Measurements from ENCODE around the gene LGR6.
"Not testable (repeated sequence)": the region's sequence is repeated elsewhere in the genome, so short reads cannot be mapped to it uniquely, and the experiment has no call there.

The LGR6 gene

GRCh38 chr1:202176949-202177927, 16.4 kb upstream of the LGR6 start:
- no peak for DNase-seq (ENCODE audit: low read depth in 2 of 2)

DNA sequence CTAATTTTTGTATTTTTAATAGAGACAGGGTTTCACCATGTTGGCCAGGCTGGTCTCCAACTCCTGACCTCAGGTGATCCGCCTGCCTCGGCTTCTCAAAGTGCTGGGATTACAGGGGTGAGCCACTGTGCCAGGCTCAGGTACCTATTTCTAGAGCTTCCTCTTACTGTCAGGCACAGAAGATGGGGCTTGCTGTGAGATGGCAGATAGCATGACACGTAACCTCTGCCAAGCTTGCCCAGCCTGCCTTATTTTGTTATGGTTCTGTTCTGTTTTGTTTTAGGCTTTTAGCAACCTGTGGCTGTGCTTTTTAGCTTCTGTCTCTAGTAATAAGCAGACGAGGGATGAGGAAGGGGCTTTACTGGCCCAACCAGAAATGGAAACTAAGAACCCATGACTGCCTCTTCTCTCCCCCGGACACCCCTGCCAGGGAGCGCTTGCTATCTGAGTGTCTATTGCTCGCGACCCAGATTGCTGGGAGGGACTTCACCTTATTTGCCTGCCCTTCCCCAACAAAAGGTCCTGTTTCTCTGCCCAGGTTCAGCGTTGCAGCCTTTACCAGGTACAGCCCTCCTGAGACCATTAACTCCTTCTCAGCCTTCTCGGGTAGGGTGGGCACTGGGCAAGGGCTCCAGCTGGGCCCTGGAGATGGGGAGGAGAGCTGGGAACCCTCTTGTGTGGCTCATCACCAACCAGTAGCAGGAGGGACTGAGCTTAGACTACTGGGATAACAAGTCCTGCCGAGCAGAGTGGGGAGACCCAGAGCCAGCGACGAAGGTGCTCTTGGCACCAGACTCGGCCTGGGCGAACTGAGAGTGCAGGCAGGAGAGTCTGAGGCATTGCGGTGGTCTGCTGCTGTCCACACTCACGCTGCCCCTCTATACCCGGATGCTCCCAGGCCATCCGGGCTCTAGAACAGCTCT, 13.5 kb upstream of the LGR6 start:
- DNase-seq (ENCODE audit: low read depth in 2 of 2) = no peak

GRCh38 chr1:202180751-202181139, 12.9 kb upstream of the LGR6 start:
- not testable (repeated sequence) for DNase-seq (ENCODE audit: low read depth in 2 of 2)

DNA sequence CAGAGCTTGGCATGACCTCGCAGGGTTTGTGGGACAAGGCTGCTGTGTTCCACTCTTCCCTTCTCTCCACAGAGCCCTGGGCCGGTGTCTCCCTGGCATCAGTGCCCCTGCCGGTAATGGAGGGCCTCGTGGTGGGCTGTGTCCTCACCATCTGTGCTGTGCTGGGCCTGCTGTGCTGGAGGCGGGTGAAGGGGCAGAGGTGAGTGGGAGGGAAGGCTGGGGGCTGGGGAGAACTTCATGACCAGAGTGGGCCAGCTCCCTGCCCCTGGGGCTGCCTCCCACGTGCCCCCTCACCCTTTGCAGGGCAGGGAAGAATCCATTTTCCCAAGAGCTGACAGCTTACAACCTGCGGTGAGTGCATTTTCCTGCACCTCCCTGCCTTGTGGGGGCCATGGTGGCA, 12.0 kb upstream of the LGR6 start:
- DNase-seq (ENCODE audit: low read depth in 2 of 2) = no peak

- DNase-seq (ENCODE audit: low read depth in 2 of 2) = no peak
These were observed 11.3 kb upstream of the LGR6 start for GRCh38 chr1:202182040-202182877.

DNA sequence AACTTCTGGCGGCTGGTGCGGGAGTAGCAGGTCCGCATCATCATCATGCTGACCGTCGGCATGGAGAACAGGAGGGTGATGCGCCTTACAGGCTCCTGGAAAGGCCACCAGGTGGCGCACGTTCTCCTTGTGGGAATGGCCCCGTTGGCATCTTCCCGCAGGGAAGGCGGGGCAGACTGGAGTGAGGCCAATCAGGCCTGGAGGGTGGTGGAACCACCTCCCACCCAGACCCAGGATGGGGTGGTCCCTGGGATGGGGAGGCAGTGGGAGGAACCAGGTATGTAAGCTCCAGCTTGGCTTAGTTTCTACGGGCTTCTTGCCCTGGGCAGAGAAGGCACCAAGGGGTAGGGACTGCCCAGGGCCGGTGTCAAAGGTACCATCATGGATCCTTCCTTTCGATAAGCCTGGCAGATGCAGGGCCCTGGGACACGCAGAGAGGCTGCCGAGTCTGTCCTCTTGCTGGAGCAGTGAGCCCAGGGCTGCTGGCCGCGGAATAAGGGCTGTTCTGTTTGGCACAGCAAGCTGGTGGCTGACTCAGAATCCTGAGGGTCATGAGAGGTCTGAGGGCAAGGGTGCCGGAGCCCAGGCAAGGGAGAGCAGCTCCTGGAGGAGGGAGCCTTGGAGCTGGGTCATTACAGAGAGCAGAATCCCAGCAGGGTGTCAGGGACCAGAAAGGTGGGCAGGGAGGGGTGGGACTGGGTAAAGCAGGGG, 8.7 kb upstream of the LGR6 start:
- DNase-seq (ENCODE audit: low read depth in 2 of 2) = peak; percentile 38 to 48

DNA sequence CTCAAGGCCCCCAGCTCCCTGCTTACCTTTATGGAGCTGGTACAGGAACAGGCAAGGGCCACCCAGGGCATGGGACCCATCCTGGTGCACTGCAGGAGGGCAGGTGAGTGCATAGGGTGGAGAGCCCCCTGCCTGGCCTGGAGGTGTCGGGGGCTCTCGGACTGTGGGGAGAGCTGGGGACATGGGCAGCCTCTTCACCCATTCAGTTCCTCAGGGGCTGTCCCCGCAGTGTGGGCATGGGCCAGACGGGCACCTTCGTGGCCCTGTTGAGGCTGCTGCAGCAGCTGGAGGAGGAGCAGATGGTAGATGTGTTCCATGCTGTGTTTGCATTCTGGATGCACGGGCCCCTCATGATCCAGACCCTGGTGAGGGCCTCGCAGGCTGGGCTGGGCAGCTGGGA, 7.3 kb upstream of the LGR6 start:
- DNase-seq (ENCODE audit: low read depth in 2 of 2) = no peak

GRCh38 chr1:202187041-202187671, 6.4 kb upstream of the LGR6 start:
- DNase-seq (ENCODE audit: low read depth in 2 of 2) = no peak

GRCh38 chr1:202187697-202188407, 5.7 kb upstream of the LGR6 start:
- DNase-seq (ENCODE audit: low read depth in 2 of 2) = no peak

- DNase-seq (ENCODE audit: low read depth in 2 of 2) = peak; percentile 53 to 59
These were observed 4.4 kb upstream of the LGR6 start for GRCh38 chr1:202189001-202189790.

DNA sequence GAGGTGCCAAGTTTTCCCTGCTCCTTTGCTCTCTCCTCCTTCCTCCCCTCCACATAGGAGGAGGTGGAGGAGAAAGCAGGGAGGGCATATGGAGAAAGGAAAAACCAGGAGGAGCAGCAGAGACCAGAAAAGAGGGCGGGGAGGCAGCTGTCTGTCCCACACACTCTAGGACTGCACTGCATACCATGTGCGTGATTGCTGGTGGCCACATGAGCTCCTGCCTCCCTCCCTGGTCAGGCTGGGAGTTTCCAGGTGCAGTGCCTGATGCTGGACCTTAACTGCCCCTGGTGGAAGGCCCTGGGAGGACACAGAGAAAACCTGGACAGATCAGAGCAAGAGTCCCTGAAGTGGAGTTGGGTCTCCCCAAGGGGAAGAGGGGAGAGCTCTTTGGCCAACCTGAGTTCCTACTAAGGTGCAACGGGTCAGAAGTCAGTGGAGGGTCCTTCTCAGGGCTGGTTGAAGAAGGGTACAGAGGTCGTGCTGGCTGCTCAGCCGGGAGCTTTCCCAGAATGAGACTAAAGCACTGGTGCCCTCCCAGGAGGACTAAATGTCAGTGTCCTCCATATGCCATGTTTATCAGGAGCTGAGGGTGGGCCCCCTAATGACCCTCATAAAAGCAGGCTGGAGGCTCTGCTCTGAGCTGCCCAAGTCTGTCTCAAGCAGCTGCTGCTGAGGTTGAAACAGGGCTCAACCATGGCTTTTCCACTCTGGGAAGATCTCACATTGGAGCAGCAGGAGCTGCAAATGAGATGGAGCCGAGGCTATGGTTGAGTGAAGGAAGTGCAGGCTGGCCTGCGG, 3.5 kb upstream of the LGR6 start:
- no peak for DNase-seq (ENCODE audit: low read depth in 2 of 2)

- DNase-seq (ENCODE audit: low read depth in 2 of 2) = not testable (repeated sequence)
These were observed 2.2 kb upstream of the LGR6 start for GRCh38 chr1:202191391-202191790.

GRCh38 chr1:202192770-202193613, 607 bp upstream of the LGR6 start:
- DNase-seq (ENCODE audit: low read depth in 2 of 2) = peak in 1 of 2 donors; percentile 37

DNA sequence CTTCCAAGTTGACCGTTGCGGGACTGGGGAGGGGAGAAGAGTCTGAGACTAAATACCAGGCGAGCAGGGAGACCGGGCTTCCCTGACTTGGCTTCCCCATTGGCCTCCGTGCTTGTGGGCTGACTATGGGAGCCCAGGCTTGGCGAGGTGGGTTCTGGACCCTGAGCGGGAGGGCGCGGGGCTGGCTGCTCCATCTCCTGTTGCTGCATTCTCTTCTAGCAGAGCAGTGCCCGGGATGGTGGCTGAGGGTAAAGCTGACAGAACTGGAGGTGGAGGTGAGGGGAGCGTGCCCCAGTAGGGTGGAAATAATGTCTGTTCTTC, 689 bp downstream of the LGR6 start:
- no peak for DNase-seq (ENCODE audit: low read depth in 2 of 2)

DNA sequence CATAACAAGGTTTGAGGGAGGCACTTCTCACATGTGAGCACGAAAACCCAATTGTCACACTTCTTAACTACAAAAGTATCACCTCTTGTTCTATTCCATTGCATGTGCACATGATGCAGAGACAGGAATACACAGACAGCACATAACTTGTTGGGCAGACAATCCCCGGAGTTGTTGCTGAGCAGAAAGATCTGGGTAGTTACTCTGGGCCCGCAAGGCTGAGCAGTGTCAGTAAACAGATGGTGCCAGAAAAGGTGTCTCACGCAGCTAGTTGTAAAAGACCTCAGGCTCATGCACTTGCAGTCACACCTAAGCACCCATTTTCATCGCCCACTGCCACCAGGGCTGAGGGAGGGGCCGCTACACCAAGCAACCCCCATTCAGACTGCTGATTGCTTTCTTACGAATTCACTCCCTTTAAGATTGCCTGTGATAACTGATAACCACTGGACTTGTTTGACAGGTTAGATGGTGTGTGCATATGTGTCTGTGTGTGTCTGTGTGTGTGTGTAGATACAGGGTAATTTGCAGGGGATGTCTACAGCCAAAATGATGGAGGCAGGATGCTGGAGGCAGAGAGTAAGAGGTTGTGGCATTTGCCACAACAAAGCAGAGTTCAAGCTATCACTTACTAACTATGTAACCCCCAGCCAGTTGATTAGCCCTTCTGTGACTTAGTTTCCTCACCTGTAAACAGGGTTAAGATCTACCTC, 4.2 kb downstream of the LGR6 start:
- peak; percentile 16 to 19 for DNase-seq (ENCODE audit: low read depth in 2 of 2)

GRCh38 chr1:202198366-202198724, 4.7 kb downstream of the LGR6 start:
- DNase-seq (ENCODE audit: low read depth in 2 of 2) = no peak

All from stimulated activated CD8-positive, alpha-beta memory T cell treated with anti-CD3 and anti-CD28 coated beads, Interleukin-7, amount 100 ng/mL, for 4 hours (primary cell).